Liver (tissue), 3 donors: ENCODE data around the gene TEX30.
"Not testable (repeated sequence)": the region's sequence is repeated elsewhere in the genome, so short reads cannot be mapped to it uniquely, and the experiment has no call there.

Experiments
- CTCF ChIP-seq: fragments of 150-350 bp; IDR thresholded peaks from 2 replicates; pipeline ENCODE4 v1.5.1; 2017; ENCODE audit warnings: improper control_type of control experiment, low read depth, low read length; ENCODE audit not compliant: missing input control
- EGR1 ChIP-seq, 2 donors: IDR thresholded peaks; 2 replicates each; pipeline ENCODE4 v1.6.1; 2016 to 2018; ENCODE audit warnings: antibody characterized with exemption in 2 of 2, low read depth in 2 of 2
- FOXA1 ChIP-seq: IDR thresholded peaks from 2 replicates; pipeline ENCODE4 v1.6.1; 2016; ENCODE audit warnings: antibody characterized with exemption
- GABPA ChIP-seq, 2 donors: IDR thresholded peaks in 1 of 2; conservative IDR thresholded peaks in 1 of 2; 2 replicates each; pipeline ENCODE4 v1.6.1; 2016; ENCODE audit warnings: antibody characterized with exemption in 2 of 2, mild to moderate bottlenecking in 1 of 2, moderate library complexity in 1 of 2
- HNF4A ChIP-seq, 2 donors: conservative IDR thresholded peaks; 2 replicates each; pipeline ENCODE4 v1.6.1; 2016; ENCODE audit warnings: antibody characterized with exemption in 2 of 2, mild to moderate bottlenecking in 2 of 2
- JUND ChIP-seq, 2 donors: IDR thresholded peaks; 2 replicates each; pipeline ENCODE4 v1.6.1; 2016; ENCODE audit warnings: antibody characterized with exemption in 2 of 2
- MAX ChIP-seq: IDR thresholded peaks from 2 replicates; pipeline ENCODE4 v1.6.1; 2016; ENCODE audit warnings: antibody characterized with exemption
- NR2F2 ChIP-seq: IDR thresholded peaks from 2 replicates; pipeline ENCODE4 v1.6.1; 2016; ENCODE audit warnings: antibody characterized with exemption
- RAD21 ChIP-seq, 2 donors: IDR thresholded peaks; 2 replicates each; pipeline ENCODE4 v1.6.1; 2016; ENCODE audit warnings: antibody characterized with exemption in 2 of 2, mild to moderate bottlenecking in 2 of 2
- RXRA ChIP-seq, 2 donors: IDR thresholded peaks; 2 replicates each; pipeline ENCODE4 v1.6.1; 2017 to 2018; ENCODE audit warnings: antibody characterized with exemption in 2 of 2, mild to moderate bottlenecking in 1 of 2
- TAF1 ChIP-seq: conservative IDR thresholded peaks from 2 replicates; pipeline ENCODE4 v1.6.1; 2016; ENCODE audit warnings: antibody characterized with exemption, mild to moderate bottlenecking
- YY1 ChIP-seq: IDR thresholded peaks from 2 replicates; pipeline ENCODE4 v1.6.1; 2016; ENCODE audit warnings: antibody characterized with exemption, mild to moderate bottlenecking
- TF ChIP-seq, protein P1 (sequence below): IDR thresholded peaks from 2 replicates; pipeline ENCODE4 v1.6.1; 2016; ENCODE audit warnings: antibody characterized with exemption
- TF ChIP-seq, protein P2 (sequence below): IDR thresholded peaks from 2 replicates; pipeline ENCODE4 v1.6.1; 2016; ENCODE audit warnings: antibody characterized with exemption, mild to moderate bottlenecking
- donor health status: healthy.
- donor health status: healthy.

GRCh38 chr13:102780656-102781055 is 7.1 kb upstream of the TEX30 start:
- not testable (repeated sequence) for TF ChIP-seq YY1; CTCF; MAX; EGR1 (IDR thresholded peaks at IDR 0.05; ENCODE audit: low read depth in 2 of 2); HNF4A (conservative IDR thresholded peaks at IDR 0.05); RXRA (IDR thresholded peaks at IDR 0.05); GABPA (IDR thresholded peaks at IDR 0.05 in 1 of 2, conservative IDR thresholded peaks at IDR 0.05 in 1 of 2); FOXA1; RAD21 (IDR thresholded peaks at IDR 0.05); TAF1; NR2F2; JUND (IDR thresholded peaks at IDR 0.05)
- TF ChIP-seq, protein P1, sequence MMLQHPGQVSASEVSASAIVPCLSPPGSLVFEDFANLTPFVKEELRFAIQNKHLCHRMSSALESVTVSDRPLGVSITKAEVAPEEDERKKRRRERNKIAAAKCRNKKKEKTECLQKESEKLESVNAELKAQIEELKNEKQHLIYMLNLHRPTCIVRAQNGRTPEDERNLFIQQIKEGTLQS = not testable (repeated sequence)
- TF ChIP-seq, protein P2, sequence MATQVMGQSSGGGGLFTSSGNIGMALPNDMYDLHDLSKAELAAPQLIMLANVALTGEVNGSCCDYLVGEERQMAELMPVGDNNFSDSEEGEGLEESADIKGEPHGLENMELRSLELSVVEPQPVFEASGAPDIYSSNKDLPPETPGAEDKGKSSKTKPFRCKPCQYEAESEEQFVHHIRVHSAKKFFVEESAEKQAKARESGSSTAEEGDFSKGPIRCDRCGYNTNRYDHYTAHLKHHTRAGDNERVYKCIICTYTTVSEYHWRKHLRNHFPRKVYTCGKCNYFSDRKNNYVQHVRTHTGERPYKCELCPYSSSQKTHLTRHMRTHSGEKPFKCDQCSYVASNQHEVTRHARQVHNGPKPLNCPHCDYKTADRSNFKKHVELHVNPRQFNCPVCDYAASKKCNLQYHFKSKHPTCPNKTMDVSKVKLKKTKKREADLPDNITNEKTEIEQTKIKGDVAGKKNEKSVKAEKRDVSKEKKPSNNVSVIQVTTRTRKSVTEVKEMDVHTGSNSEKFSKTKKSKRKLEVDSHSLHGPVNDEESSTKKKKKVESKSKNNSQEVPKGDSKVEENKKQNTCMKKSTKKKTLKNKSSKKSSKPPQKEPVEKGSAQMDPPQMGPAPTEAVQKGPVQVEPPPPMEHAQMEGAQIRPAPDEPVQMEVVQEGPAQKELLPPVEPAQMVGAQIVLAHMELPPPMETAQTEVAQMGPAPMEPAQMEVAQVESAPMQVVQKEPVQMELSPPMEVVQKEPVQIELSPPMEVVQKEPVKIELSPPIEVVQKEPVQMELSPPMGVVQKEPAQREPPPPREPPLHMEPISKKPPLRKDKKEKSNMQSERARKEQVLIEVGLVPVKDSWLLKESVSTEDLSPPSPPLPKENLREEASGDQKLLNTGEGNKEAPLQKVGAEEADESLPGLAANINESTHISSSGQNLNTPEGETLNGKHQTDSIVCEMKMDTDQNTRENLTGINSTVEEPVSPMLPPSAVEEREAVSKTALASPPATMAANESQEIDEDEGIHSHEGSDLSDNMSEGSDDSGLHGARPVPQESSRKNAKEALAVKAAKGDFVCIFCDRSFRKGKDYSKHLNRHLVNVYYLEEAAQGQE = not testable (repeated sequence)
